PFSK-1 (cell line): ENCODE results near the gene KLHDC7B.

Source experiments
- FOXP2 ChIP-seq: optimal IDR thresholded peaks from 2 replicates; pipeline ENCODE3; 2011; ENCODE audit warnings: borderline replicate concordance, control low read depth, inconsistent platforms; ENCODE audit not compliant: insufficient read depth; ENCODE audit errors: extremely low read length, extremely low read depth
- POLR2AphosphoS5 ChIP-seq: IDR thresholded peaks from 2 replicates; pipeline ENCODE4 v1.6.1; 2012; ENCODE audit warnings: low read depth, mild to moderate bottlenecking, control low read depth, low read length, moderate library complexity
- SIN3A ChIP-seq: IDR thresholded peaks from 2 replicates; pipeline ENCODE4 v1.6.1; 2012; ENCODE audit warnings: mild to moderate bottlenecking, low read length, moderate library complexity, borderline replicate concordance; ENCODE audit not compliant: insufficient read depth
- TAF1 ChIP-seq: IDR thresholded peaks from 2 replicates; pipeline ENCODE4 v1.6.1; 2012; ENCODE audit warnings: low read length, control low read depth, borderline replicate concordance; ENCODE audit not compliant: insufficient read depth
- TF ChIP-seq, protein P1 (sequence below), 2 experiments: IDR thresholded peaks; 2 replicates each; pipeline versions ENCODE4 v1.6.1 to v1.8.0; 2011 to 2012; ENCODE audit warnings: low read depth in 2 of 2, low read length in 2 of 2, control low read depth in 1 of 2, inconsistent platforms in 1 of 2, mild to moderate bottlenecking in 1 of 2, moderate library complexity in 1 of 2; ENCODE audit not compliant: insufficient read depth in 1 of 2

The KLHDC7B gene

DNA sequence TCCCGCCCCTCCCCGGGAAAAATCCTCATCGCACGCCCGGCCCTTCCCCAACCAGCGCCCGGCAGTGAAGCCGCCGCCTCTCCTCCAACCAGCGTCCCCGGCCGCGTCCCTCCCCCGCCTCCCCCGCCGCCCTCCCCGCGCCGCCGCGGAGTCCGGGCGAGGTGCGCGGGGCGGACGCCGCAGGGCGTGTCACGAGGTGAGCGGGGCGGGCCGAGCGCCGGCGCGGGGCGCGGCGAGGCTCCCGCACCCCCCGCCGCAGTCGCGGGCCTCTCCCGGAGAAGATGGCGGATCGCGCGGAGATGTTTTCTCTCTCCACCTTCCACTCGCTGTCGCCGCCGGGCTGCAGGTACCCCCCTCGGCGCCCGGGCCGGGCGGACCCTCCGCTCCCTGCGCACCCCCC lies 54.8 kb downstream of the KLHDC7B start, which contains the start of gene MAPK8IP2:
TSS of gene MAPK8IP2 (plus strand) at position 256 of the 400 bp plus-strand sequence. CDS start at position 282, 26 bp downstream.
- TF ChIP-seq, protein P1, sequence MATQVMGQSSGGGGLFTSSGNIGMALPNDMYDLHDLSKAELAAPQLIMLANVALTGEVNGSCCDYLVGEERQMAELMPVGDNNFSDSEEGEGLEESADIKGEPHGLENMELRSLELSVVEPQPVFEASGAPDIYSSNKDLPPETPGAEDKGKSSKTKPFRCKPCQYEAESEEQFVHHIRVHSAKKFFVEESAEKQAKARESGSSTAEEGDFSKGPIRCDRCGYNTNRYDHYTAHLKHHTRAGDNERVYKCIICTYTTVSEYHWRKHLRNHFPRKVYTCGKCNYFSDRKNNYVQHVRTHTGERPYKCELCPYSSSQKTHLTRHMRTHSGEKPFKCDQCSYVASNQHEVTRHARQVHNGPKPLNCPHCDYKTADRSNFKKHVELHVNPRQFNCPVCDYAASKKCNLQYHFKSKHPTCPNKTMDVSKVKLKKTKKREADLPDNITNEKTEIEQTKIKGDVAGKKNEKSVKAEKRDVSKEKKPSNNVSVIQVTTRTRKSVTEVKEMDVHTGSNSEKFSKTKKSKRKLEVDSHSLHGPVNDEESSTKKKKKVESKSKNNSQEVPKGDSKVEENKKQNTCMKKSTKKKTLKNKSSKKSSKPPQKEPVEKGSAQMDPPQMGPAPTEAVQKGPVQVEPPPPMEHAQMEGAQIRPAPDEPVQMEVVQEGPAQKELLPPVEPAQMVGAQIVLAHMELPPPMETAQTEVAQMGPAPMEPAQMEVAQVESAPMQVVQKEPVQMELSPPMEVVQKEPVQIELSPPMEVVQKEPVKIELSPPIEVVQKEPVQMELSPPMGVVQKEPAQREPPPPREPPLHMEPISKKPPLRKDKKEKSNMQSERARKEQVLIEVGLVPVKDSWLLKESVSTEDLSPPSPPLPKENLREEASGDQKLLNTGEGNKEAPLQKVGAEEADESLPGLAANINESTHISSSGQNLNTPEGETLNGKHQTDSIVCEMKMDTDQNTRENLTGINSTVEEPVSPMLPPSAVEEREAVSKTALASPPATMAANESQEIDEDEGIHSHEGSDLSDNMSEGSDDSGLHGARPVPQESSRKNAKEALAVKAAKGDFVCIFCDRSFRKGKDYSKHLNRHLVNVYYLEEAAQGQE (IDR thresholded peaks at IDR 0.05; ENCODE audit: insufficient read depth in 1 of 2, low read depth in 2 of 2, low read length in 2 of 2): no peak
- TF ChIP-seq SIN3A (no peak), FOXP2 (no peak), POLR2AphosphoS5 (no peak), TAF1 (no peak)
